SK-N-SH treated with all-trans-retinoic acid at 6 μM for 48 hours (cell line): Measurements from ENCODE around the gene NEAT1.

Experiments used
- ATAC-seq: fragments of 200-7000 bp; cut with Tn5 transposase; 3 replicates; pipeline ENCODE4 v1.9.1; 2020; ENCODE audit warnings: mild to moderate bottlenecking, moderate library complexity
- ARNTL ChIP-seq: fragments of 450-650 bp; formaldehyde crosslinking; IDR thresholded peaks from 2 replicates; pipeline ENCODE4 v1.5.0; 2020; ENCODE audit warnings: low read depth, mild to moderate bottlenecking, moderate library complexity, borderline replicate concordance
- BACH2 ChIP-seq: fragments of 250-450 bp; sonication (Bioruptor Pico); IDR thresholded peaks from 2 replicates; pipeline ENCODE4 v1.9.0; 2021; ENCODE audit warnings: mild to moderate bottlenecking, borderline replicate concordance
- CSDC2 ChIP-seq: fragments of 250-450 bp; sonication (Bioruptor Pico); IDR thresholded peaks from 2 replicates; pipeline ENCODE4 v1.5.0; 2020; ENCODE audit warnings: mild to moderate bottlenecking, moderate library complexity
- ESRRG ChIP-seq: fragments of 250-450 bp; sonication (Bioruptor Pico); IDR thresholded peaks from 2 replicates; pipeline ENCODE4 v1.6.1; 2021; ENCODE audit warnings: mild to moderate bottlenecking
- GLIS3 ChIP-seq: fragments of 250-450 bp; sonication (Bioruptor Pico); IDR thresholded peaks from 2 replicates; pipeline ENCODE4 v1.5.0; 2020; ENCODE audit warnings: mild to moderate bottlenecking, moderate library complexity
- ISL1 ChIP-seq: fragments of 250-450 bp; sonication (Bioruptor Pico); IDR thresholded peaks from 2 replicates; pipeline ENCODE4 v2.1.2; 2022; ENCODE audit warnings: mild to moderate bottlenecking, moderate library complexity
- OSR1 ChIP-seq: fragments of 250-450 bp; sonication (Bioruptor Pico); IDR thresholded peaks from 2 replicates; pipeline ENCODE4 v1.8.0; 2022; ENCODE audit warnings: moderate library complexity, mild to moderate bottlenecking, inconsistent platforms
- RARB ChIP-seq: fragments of 250-450 bp; sonication (Bioruptor Pico); IDR thresholded peaks from 2 replicates; pipeline ENCODE4 v1.8.0; 2021; ENCODE audit warnings: mild to moderate bottlenecking, moderate library complexity
- SNAI2 ChIP-seq: fragments of 250-450 bp; sonication (Bioruptor Pico); IDR thresholded peaks from 2 replicates; pipeline ENCODE4 v1.5.0; 2020; ENCODE audit warnings: mild to moderate bottlenecking, moderate library complexity
- TCF4 ChIP-seq: fragments of 250-450 bp; sonication (Bioruptor Pico); IDR thresholded peaks from 2 replicates; pipeline ENCODE4 v1.8.0; 2021; ENCODE audit warnings: mild to moderate bottlenecking, moderate library complexity, borderline replicate concordance
- TOX ChIP-seq: fragments of 250-450 bp; sonication (Bioruptor Pico); IDR thresholded peaks from 2 replicates; pipeline ENCODE4 v1.8.0; 2021; ENCODE audit warnings: mild to moderate bottlenecking, moderate library complexity, borderline replicate concordance
- ZC3H10 ChIP-seq: fragments of 250-450 bp; sonication (Bioruptor Pico); IDR thresholded peaks from 2 replicates; pipeline ENCODE4 v1.5.1; 2021; ENCODE audit warnings: mild to moderate bottlenecking, moderate library complexity
- ZFP3 ChIP-seq: fragments of 250-450 bp; sonication (Bioruptor Pico); IDR thresholded peaks from 2 replicates; pipeline ENCODE4 v1.5.0; 2020; ENCODE audit warnings: mild to moderate bottlenecking, moderate library complexity
- ZFP30 ChIP-seq: fragments of 450-650 bp; formaldehyde crosslinking; IDR thresholded peaks from 2 replicates; pipeline ENCODE4 v1.5.0; 2022; ENCODE audit warnings: mild to moderate bottlenecking, moderate library complexity
- ZNF565 ChIP-seq: fragments of 450-650 bp; formaldehyde crosslinking; conservative IDR thresholded peaks from 2 replicates; pipeline ENCODE4 v1.5.0; 2020; ENCODE audit warnings: low read depth, mild to moderate bottlenecking, moderate library complexity
- ZNF70 ChIP-seq: fragments of 450-650 bp; formaldehyde crosslinking; IDR thresholded peaks from 2 replicates; pipeline ENCODE4 v1.5.0; 2020; ENCODE audit warnings: mild to moderate bottlenecking, moderate library complexity
- ZNF8 ChIP-seq: fragments of 450-650 bp; formaldehyde crosslinking; IDR thresholded peaks from 2 replicates; pipeline ENCODE4 v1.5.0; 2020; ENCODE audit warnings: mild to moderate bottlenecking, moderate library complexity
- TF ChIP-seq, protein P1 (sequence below): fragments of 250-450 bp; sonication (Bioruptor Pico); IDR thresholded peaks from 2 replicates; pipeline ENCODE4 v1.8.0; 2021; ENCODE audit warnings: low read depth, mild to moderate bottlenecking, moderate library complexity, borderline replicate concordance
- TF ChIP-seq, protein P2 (sequence below): fragments of 250-450 bp; sonication (Bioruptor Pico); IDR thresholded peaks from 2 replicates; pipeline ENCODE4 v1.5.1; 2020; ENCODE audit warnings: low read depth, mild to moderate bottlenecking, moderate library complexity
- TF ChIP-seq, protein P3 (sequence below): fragments of 250-450 bp; sonication (Bioruptor Pico); IDR thresholded peaks from 2 replicates; pipeline ENCODE4 v1.5.1; 2021; ENCODE audit warnings: mild to moderate bottlenecking, moderate library complexity
- TF ChIP-seq, protein P4 (sequence below): fragments of 250-450 bp; sonication (Bioruptor Pico); IDR thresholded peaks from 2 replicates; pipeline ENCODE4 v1.5.0; 2020; ENCODE audit warnings: mild to moderate bottlenecking, moderate library complexity

NEAT1 gene

DNA sequence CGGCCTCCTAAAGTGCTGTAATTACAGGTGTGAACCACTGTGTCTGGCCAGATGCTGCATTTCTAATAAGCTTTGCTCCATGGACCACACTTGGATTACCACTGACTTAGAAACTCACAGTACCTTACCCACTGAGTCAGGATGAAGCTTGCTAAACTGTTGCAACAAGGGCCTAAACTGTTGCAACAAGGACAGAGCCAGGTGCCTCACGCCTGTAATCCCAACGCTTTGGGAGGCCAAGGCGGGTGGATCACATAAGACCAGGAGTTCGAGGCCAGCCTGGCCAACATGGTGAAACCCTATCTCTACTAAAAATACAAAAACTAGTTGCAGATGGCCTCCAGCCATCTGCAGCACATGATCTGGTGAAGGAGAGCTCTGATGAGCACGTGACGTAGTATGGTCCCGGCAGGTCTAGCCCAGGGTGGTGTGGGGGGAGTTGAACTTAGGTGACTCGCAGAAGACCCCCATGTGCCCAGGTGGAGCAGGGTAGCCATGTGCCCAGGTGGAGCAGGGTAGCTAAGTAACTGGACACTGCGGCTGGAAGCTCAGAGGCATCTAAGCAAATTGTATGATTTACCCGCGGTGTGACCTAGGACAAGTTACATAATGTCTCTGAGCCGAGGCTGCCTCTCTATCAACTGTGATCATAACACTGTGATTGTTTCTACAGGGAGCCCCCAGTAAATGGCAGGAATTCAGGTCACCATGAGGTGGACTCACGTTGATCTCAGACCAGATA lies 48.6 kb upstream of the NEAT1 start:
- no peak for TF ChIP-seq ISL1 (CRISPR knock-in tag)
- TF ChIP-seq ZC3H10, result no peak
- TF ChIP-seq ZNF8 (CRISPR knock-in tag), result no peak
- TF ChIP-seq BACH2 (CRISPR knock-in tag), result no peak
- TF ChIP-seq GLIS3, result no peak
- no peak for TF ChIP-seq ARNTL (CRISPR knock-in tag)
- TF ChIP-seq, protein P1, sequence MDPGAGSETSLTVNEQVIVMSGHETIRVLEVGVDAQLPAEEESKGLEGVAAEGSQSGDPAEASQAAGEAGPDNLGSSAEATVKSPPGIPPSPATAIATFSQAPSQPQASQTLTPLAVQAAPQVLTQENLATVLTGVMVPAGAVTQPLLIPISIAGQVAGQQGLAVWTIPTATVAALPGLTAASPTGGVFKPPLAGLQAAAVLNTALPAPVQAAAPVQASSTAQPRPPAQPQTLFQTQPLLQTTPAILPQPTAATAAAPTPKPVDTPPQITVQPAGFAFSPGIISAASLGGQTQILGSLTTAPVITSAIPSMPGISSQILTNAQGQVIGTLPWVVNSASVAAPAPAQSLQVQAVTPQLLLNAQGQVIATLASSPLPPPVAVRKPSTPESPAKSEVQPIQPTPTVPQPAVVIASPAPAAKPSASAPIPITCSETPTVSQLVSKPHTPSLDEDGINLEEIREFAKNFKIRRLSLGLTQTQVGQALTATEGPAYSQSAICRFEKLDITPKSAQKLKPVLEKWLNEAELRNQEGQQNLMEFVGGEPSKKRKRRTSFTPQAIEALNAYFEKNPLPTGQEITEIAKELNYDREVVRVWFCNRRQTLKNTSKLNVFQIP (CRISPR knock-in tag), result no peak
- TF ChIP-seq ESRRG (CRISPR knock-in tag), result no peak
- no peak for TF ChIP-seq TOX (CRISPR knock-in tag)
- no peak for TF ChIP-seq SNAI2
- TF ChIP-seq ZNF70 (CRISPR knock-in tag), result no peak
- no peak for TF ChIP-seq ZNF565 (CRISPR knock-in tag)
- TF ChIP-seq OSR1 (CRISPR knock-in tag), result no peak
- no peak for TF ChIP-seq ZFP30 (CRISPR knock-in tag)
- TF ChIP-seq, protein P2, sequence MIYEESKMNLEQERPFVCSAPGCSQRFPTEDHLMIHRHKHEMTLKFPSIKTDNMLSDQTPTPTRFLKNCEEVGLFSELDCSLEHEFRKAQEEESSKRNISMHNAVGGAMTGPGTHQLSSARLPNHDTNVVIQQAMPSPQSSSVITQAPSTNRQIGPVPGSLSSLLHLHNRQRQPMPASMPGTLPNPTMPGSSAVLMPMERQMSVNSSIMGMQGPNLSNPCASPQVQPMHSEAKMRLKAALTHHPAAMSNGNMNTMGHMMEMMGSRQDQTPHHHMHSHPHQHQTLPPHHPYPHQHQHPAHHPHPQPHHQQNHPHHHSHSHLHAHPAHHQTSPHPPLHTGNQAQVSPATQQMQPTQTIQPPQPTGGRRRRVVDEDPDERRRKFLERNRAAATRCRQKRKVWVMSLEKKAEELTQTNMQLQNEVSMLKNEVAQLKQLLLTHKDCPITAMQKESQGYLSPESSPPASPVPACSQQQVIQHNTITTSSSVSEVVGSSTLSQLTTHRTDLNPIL (CRISPR knock-in tag), result no peak
- no peak for ATAC-seq

DNA sequence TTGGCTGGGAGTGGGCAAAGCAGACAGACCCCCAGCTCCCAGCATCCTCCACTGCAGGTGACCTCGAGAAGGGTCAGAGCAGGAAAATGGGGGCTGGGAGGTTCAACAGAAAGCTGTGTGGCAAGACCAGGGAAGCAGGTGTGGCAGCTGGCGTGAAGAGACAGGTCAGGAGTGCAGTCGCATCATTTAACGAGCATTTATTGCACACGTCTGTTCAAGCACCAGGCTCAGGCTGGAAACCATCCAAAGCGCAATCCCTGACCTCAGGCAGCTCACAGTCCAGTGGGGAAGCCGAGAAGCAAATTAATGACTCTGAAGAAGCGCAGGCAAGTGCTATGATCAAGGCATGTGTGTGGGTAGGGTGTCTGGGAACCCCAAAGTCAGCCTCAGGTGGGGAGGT lies 47.6 kb upstream of the NEAT1 start:
- no peak for ATAC-seq
- TF ChIP-seq TCF4 (CRISPR knock-in tag), result no peak
- TF ChIP-seq ISL1 (CRISPR knock-in tag), result no peak
- TF ChIP-seq, protein P3, sequence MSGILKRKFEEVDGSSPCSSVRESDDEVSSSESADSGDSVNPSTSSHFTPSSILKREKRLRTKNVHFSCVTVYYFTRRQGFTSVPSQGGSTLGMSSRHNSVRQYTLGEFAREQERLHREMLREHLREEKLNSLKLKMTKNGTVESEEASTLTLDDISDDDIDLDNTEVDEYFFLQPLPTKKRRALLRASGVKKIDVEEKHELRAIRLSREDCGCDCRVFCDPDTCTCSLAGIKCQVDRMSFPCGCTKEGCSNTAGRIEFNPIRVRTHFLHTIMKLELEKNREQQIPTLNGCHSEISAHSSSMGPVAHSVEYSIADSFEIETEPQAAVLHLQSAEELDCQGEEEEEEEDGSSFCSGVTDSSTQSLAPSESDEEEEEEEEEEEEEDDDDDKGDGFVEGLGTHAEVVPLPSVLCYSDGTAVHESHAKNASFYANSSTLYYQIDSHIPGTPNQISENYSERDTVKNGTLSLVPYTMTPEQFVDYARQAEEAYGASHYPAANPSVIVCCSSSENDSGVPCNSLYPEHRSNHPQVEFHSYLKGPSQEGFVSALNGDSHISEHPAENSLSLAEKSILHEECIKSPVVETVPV (CRISPR knock-in tag), result no peak
- TF ChIP-seq BACH2 (CRISPR knock-in tag), result no peak
- no peak for TF ChIP-seq ESRRG (CRISPR knock-in tag)
- TF ChIP-seq ZC3H10, result no peak
- no peak for TF ChIP-seq ZFP3 (CRISPR knock-in tag)
- TF ChIP-seq RARB (CRISPR knock-in tag), result no peak
- TF ChIP-seq ZFP30 (CRISPR knock-in tag), result no peak
- TF ChIP-seq, protein P1 (CRISPR knock-in tag), result no peak
- no peak for TF ChIP-seq OSR1 (CRISPR knock-in tag)
- no peak for TF ChIP-seq SNAI2
- TF ChIP-seq ZNF8 (CRISPR knock-in tag), result no peak
- TF ChIP-seq, protein P2 (CRISPR knock-in tag), result no peak
- TF ChIP-seq, protein P4, sequence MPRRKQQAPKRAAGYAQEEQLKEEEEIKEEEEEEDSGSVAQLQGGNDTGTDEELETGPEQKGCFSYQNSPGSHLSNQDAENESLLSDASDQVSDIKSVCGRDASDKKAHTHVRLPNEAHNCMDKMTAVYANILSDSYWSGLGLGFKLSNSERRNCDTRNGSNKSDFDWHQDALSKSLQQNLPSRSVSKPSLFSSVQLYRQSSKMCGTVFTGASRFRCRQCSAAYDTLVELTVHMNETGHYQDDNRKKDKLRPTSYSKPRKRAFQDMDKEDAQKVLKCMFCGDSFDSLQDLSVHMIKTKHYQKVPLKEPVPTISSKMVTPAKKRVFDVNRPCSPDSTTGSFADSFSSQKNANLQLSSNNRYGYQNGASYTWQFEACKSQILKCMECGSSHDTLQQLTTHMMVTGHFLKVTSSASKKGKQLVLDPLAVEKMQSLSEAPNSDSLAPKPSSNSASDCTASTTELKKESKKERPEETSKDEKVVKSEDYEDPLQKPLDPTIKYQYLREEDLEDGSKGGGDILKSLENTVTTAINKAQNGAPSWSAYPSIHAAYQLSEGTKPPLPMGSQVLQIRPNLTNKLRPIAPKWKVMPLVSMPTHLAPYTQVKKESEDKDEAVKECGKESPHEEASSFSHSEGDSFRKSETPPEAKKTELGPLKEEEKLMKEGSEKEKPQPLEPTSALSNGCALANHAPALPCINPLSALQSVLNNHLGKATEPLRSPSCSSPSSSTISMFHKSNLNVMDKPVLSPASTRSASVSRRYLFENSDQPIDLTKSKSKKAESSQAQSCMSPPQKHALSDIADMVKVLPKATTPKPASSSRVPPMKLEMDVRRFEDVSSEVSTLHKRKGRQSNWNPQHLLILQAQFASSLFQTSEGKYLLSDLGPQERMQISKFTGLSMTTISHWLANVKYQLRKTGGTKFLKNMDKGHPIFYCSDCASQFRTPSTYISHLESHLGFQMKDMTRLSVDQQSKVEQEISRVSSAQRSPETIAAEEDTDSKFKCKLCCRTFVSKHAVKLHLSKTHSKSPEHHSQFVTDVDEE (CRISPR knock-in tag), result no peak
- TF ChIP-seq ARNTL (CRISPR knock-in tag), result no peak
- no peak for TF ChIP-seq CSDC2
- TF ChIP-seq, all 23 proteins: peak for 0
